ENCODE measurements around the gene SH3GLB1. TPM values are rescaled to one million over a fixed set of nuclear protein-coding genes. Genes with fewer than 3 reads are reported as not detected.
A peak's percentile ranks its signal among the peaks of the same experiment; 100 is the strongest.

SH3GLB1 gene
- total and polyA plus RNA-seq, 2 of the 13 experiments (the other 11 are each of a cell fraction or from before 2014, with no cell fraction given) = 26.0 to 41.5 TPM

GRCh38 chr1:86774305-86775295, 70.2 kb downstream of the SH3GLB1 start (continued):
- no peak for TF ChIP-seq ZFYVE20 (CRISPR knock-in tag; IDR thresholded peaks at IDR 0.05; ENCODE audit: borderline replicate concordance, low read depth)
- no peak for TF ChIP-seq ZNF883 (CRISPR knock-in tag; IDR thresholded peaks at IDR 0.05; ENCODE audit: not compliant biosample characterization)
- no peak for TF ChIP-seq PLRG1 (conservative IDR thresholded peaks at IDR 0.05)
- no peak for TF ChIP-seq ZBTB38 (CRISPR knock-in tag; IDR thresholded peaks at IDR 0.05)
- no peak for TF ChIP-seq ZBTB8A (CRISPR knock-in tag; IDR thresholded peaks at IDR 0.05; ENCODE audit: borderline replicate concordance, low read depth)
- TF ChIP-seq NPAS2 (CRISPR knock-in tag; IDR thresholded peaks at IDR 0.05; ENCODE audit: borderline replicate concordance) = no peak
- TF ChIP-seq FOXK1 (CRISPR knock-in tag; IDR thresholded peaks at IDR 0.05; ENCODE audit: borderline replicate concordance, low read depth) = 0 out of 2 replicates have a peak, but pooled peaks have one; percentile 15
- TF ChIP-seq ZZZ3 (CRISPR knock-in tag; IDR thresholded peaks at IDR 0.05; ENCODE audit: borderline replicate concordance) = no peak
- TF ChIP-seq ETV5 (CRISPR knock-in tag; IDR thresholded peaks at IDR 0.05; ENCODE audit: borderline replicate concordance) = peak; percentile 58
- TF ChIP-seq SKIL (CRISPR knock-in tag; IDR thresholded peaks at IDR 0.05; ENCODE audit: borderline replicate concordance) = peak; percentile 57; the same call in 1 of the 2 replicates
- no peak for TF ChIP-seq ZKSCAN5 (CRISPR knock-in tag; IDR thresholded peaks at IDR 0.05)
- no peak for TF ChIP-seq HMGA1 (CRISPR knock-in tag; conservative IDR thresholded peaks at IDR 0.05)
- no peak for TF ChIP-seq SNRNP70 (IDR thresholded peaks at IDR 0.05; ENCODE audit: low read depth, low read length)
- no peak for TF ChIP-seq ZNF570 (CRISPR knock-in tag; IDR thresholded peaks at IDR 0.05; ENCODE audit: borderline replicate concordance)
- no peak for TF ChIP-seq RBFOX2 (IDR thresholded peaks at IDR 0.05; ENCODE audit: low read depth, low read length)
- no peak for TF ChIP-seq ZNF335 (CRISPR knock-in tag; IDR thresholded peaks at IDR 0.05)
- TF ChIP-seq EED (CRISPR knock-in tag; IDR thresholded peaks at IDR 0.05) = no peak
- no peak for TF ChIP-seq ZNF343 (CRISPR knock-in tag; IDR thresholded peaks at IDR 0.05)
- TF ChIP-seq ZNF253 (CRISPR knock-in tag; IDR thresholded peaks at IDR 0.05; ENCODE audit: borderline replicate concordance) = no peak
- TF ChIP-seq ZNF776 (CRISPR knock-in tag; IDR thresholded peaks at IDR 0.05) = no peak
- TF ChIP-seq HOMEZ (CRISPR knock-in tag; IDR thresholded peaks at IDR 0.05; ENCODE audit: low read depth) = no peak
- TF ChIP-seq GATAD1 (CRISPR knock-in tag; IDR thresholded peaks at IDR 0.05) = no peak
- TF ChIP-seq ZNF709 (CRISPR knock-in tag; IDR thresholded peaks at IDR 0.05) = no peak
- TF ChIP-seq SMC3 (IDR thresholded peaks at IDR 0.05; ENCODE audit: low read length) = no peak
- TF ChIP-seq BCL6 (CRISPR knock-in tag; IDR thresholded peaks at IDR 0.05) = peak; percentile 92
